ENCODE data around the gene EIF4A3. TPM values are rescaled to one million over a fixed set of nuclear protein-coding genes. Genes with fewer than 3 reads are reported as not detected.

The EIF4A3 gene
- total and polyA plus RNA-seq, 10 of the 15 experiments (the other 5 are each of a cell fraction or from before 2014, with no cell fraction given) = 53.3 to 225 (median 103) TPM

- H3K79me2 ChIP-seq (ENCODE audit: control insufficient read depth, insufficient read depth, low read length) = no peaks in the 10 kb centered on the region; the same call in 1 of the 2 replicates
- intact Hi-C loops (cut with micrococcal nuclease; ENCODE audit: unreplicated experiment) (no loop called here), in situ Hi-C loops (cut with MboI) (no loop called here)
- H3K9ac ChIP-seq (ENCODE audit: control insufficient read depth, insufficient read depth, low read length) = no peak overlapping the region
- RAD21 ChIA-PET (ENCODE audit: unreplicated experiment) = no interaction called here
- SMC1A ChIA-PET (ENCODE audit: uncharacterized antibody, unreplicated experiment) = no interaction called here
- POLR2A ChIA-PET = no interaction called here
- H3K9me3 ChIP-seq (replicated peaks; ENCODE audit: control insufficient read depth, insufficient read depth, low read length) = no peaks in the 10 kb centered on the region
- H3K4me1 ChIP-seq (ENCODE audit: control insufficient read depth, insufficient read depth, low read length) = peaks cover 16% of the 10 kb centered on the region
- no peaks in the 10 kb centered on the region for H3K27me3 ChIP-seq (replicated peaks in 1 of 2; ENCODE audit: control insufficient read depth in 2 of 2, insufficient read depth in 2 of 2, low read length in 1 of 2)
- no peak overlapping the region for H3K4me2 ChIP-seq (ENCODE audit: control insufficient read depth, insufficient read depth)
- TF ChIP-seq NFYA (IDR thresholded peaks at IDR 0.05; ENCODE audit: borderline replicate concordance, low read depth, low read length) = no peak
- TF ChIP-seq JUNB (IDR thresholded peaks at IDR 0.05) = no peak
- no peak for TF ChIP-seq RELA (IDR thresholded peaks at IDR 0.05; ENCODE audit: borderline replicate concordance, partially characterized antibody)
- TF ChIP-seq RBBP5 (conservative IDR thresholded peaks at IDR 0.05) = no peak
- TF ChIP-seq TAF1 (IDR thresholded peaks at IDR 0.05; ENCODE audit: borderline replicate concordance, low read depth, low read length) = no peak
- no peak for TF ChIP-seq FOXM1 (IDR thresholded peaks at IDR 0.05; ENCODE audit: low read depth, low read length)
- CTCF ChIA-PET = no interaction called here
- DNase-seq (ENCODE audit: low read depth, low spot score) (no peak), ATAC-seq (no peak), FAIRE-seq (no peak)
- BruUV-seq (replicated peaks) = no TSS peak
- no peak overlapping the region for H3K27ac ChIP-seq (ENCODE audit: control insufficient read depth, insufficient read depth)
- WGBS (ENCODE audit: insufficient coverage, insufficient replicate concordance, low lambda C conversion rate, missing lambda C conversion rate) = 67% methylated on average over 25 of the region's 26 CpGs
- H3K4me3 ChIP-seq = no peak overlapping the region
- no peak overlapping the region for H2AFZ ChIP-seq (ENCODE audit: control insufficient read depth, low read depth, low read length)
- no peaks in the 10 kb centered on the region for H3K36me3 ChIP-seq (ENCODE audit: control insufficient read depth in 2 of 2, insufficient read depth in 2 of 2, low read length in 1 of 2)
- H4K20me1 ChIP-seq (ENCODE audit: control insufficient read depth, insufficient read depth) = no peaks in the 10 kb centered on the region
Observed at GRCh38 chr17:80104321-80104955, 42.5 kb downstream of the EIF4A3 start.

DNA sequence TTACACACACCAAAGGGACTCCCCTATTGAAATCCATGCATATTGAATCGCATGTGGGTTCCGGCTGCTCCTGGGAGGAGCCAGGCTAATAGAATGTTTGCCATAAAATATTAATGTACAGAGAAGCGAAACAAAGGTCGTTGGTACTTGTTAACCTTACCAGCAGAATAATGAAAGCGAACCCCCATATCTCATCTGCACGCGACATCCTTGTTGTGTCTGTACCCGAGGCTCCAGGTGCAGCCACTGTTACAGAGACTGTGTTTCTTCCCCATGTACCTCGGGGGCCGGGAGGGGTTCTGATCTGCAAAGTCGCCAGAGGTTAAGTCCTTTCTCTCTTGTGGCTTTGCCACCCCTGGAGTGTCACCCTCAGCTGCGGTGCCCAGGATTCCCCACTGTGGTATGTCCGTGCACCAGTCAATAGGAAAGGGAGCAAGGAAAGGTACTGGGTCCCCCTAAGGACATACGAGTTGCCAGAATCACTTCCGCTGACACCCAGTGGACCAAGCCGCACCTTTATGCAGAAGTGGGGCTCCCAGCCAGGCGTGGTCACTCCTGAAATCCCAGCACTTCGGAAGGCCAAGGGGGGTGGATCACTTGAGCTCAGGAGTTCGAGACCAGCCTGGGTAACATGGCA is 43.4 kb downstream of the EIF4A3 start:
- BruUV-seq (replicated peaks) = no TSS peak
- CTCF ChIA-PET = no interaction called here
- in situ Hi-C loops (cut with MboI) (no loop called here), intact Hi-C loops (cut with micrococcal nuclease; ENCODE audit: unreplicated experiment) (no loop called here)
- H3K4me2 ChIP-seq (ENCODE audit: control insufficient read depth, insufficient read depth) = no peak overlapping the region
- POLR2A ChIA-PET = no interaction called here
- WGBS (ENCODE audit: insufficient coverage, insufficient replicate concordance, low lambda C conversion rate, missing lambda C conversion rate) = 83% methylated on average over 19 of the region's 19 CpGs
- FAIRE-seq (no peak), ATAC-seq (no peak), DNase-seq (ENCODE audit: low read depth, low spot score) (no peak)
- no peak overlapping the region for H3K4me3 ChIP-seq
- H3K36me3 ChIP-seq (ENCODE audit: control insufficient read depth in 2 of 2, insufficient read depth in 2 of 2, low read length in 1 of 2) = no peaks in the 10 kb centered on the region
- SMC1A ChIA-PET (ENCODE audit: uncharacterized antibody, unreplicated experiment) = no interaction called here
- H3K4me1 ChIP-seq (ENCODE audit: control insufficient read depth, insufficient read depth, low read length) = peaks cover 16% of the 10 kb centered on the region
- no peaks in the 10 kb centered on the region for H3K9me3 ChIP-seq (replicated peaks; ENCODE audit: control insufficient read depth, insufficient read depth, low read length)
- H3K27me3 ChIP-seq (replicated peaks in 1 of 2; ENCODE audit: control insufficient read depth in 2 of 2, insufficient read depth in 2 of 2, low read length in 1 of 2) = no peaks in the 10 kb centered on the region
- H4K20me1 ChIP-seq (ENCODE audit: control insufficient read depth, insufficient read depth) = no peaks in the 10 kb centered on the region
- no peak overlapping the region for H2AFZ ChIP-seq (ENCODE audit: control insufficient read depth, low read depth, low read length)
- no peak overlapping the region for H3K9ac ChIP-seq (ENCODE audit: control insufficient read depth, insufficient read depth, low read length)
- RAD21 ChIA-PET (ENCODE audit: unreplicated experiment) = no interaction called here
- H3K27ac ChIP-seq (ENCODE audit: control insufficient read depth, insufficient read depth) = no peak overlapping the region
- H3K79me2 ChIP-seq (ENCODE audit: control insufficient read depth, insufficient read depth, low read length) = no peaks in the 10 kb centered on the region; the same call in 1 of the 2 replicates
- TF ChIP-seq CBFB (IDR thresholded peaks at IDR 0.05; ENCODE audit: low read depth) (no peak), SUZ12 (IDR thresholded peaks at IDR 0.05; ENCODE audit: unreplicated experiment) (no peak), WRNIP1 (IDR thresholded peaks at IDR 0.05; ENCODE audit: borderline replicate concordance, low read depth, low read length) (no peak), GATAD2B (conservative IDR thresholded peaks at IDR 0.05; ENCODE audit: low read depth) (no peak), ZNF687 (IDR thresholded peaks at IDR 0.05) (no peak), ZNF622 (IDR thresholded peaks at IDR 0.05) (no peak), CREB1 (IDR thresholded peaks at IDR 0.05; ENCODE audit: low read depth) (no peak), POLR2AphosphoS5 (IDR thresholded peaks at IDR 0.05; ENCODE audit: low read length) (no peak), TCF7 (IDR thresholded peaks at IDR 0.05; ENCODE audit: borderline replicate concordance) (no peak), SMAD5 (IDR thresholded peaks at IDR 0.05; ENCODE audit: low read depth) (no peak)
